Stimulated activated CD8-positive, alpha-beta memory T cell treated with anti-CD3 and anti-CD28 coated beads, Interleukin-4, amount 100 ng/mL, for 24 hours (primary cell): ENCODE data around the gene SOX13.
"Not testable (repeated sequence)": the region's sequence is repeated elsewhere in the genome, so short reads cannot be mapped to it uniquely, and the experiment has no call there.

Source experiments
- DNase-seq: peaks from one replicate; pipeline ENCODE4 v3.0.0-alpha.2; 2020; ENCODE audit warnings: low read depth

SOX13 gene

GRCh38 chr1:204072931-204073836 lies at the start of gene SOX13:
Gene SOX13, plus strand, starts transcription at chr1:204073115. Its CDS starts 39,801 bp downstream, at chr1:204112916.
- DNase-seq = no peak

- DNase-seq = no peak
Observed at GRCh38 chr1:204025917-204026707, 46.8 kb upstream of the SOX13 start.

GRCh38 chr1:204027446-204027845 lies 45.5 kb upstream of the SOX13 start:
- no peak for DNase-seq

DNA sequence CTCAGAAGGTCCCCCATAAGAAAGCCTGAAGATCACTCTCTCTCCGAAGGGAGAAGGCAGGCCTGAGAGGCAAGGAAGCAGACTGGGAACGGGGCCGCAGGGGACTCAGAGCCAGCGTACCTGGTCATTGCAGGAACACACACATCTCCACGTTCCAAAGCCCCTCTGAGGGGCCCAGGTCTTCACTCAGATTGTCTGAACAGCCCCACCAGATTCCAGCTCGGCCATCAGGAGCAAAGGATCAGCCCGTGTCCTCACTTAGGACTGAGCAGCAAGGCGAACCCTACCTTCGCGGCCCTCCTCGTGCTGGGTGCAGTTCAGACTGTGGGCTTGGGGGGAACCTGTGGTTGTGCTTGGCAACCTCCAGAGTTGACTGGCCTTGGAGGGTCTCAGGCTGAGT lies 43.9 kb upstream of the SOX13 start:
- DNase-seq = no peak

DNA sequence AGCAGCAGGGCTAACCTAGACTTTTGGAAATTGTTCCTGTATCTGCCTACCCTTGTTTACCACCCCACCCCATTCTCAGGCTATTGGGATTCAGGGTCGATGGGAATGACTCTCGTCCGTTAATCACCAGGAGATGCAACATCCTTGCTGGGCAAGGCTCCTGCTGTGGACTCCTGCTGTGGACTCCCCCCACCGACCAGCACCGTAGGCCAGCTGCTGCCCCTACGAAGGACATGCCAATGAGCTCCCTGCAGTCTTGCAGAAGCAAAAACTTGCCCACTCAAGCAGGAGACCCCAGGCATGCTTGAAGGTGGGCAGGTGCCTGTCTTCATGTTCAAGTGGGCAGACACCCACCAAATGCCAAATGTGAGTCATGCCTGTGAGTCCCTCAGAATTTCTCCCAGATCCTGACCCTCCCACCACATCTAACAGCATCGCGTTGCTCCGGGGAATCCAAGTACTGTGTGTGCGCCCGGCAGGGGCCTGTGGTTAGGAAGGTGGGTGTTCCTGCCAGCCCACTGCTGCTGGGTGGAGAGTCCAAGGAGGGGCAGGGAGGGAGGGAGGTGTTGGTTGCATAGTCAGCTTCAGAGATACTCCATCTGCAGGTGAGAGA lies 41.7 kb upstream of the SOX13 start:
- no peak for DNase-seq

- DNase-seq = no peak
Observed at GRCh38 chr1:204032642-204033235, 40.2 kb upstream of the SOX13 start.

DNA sequence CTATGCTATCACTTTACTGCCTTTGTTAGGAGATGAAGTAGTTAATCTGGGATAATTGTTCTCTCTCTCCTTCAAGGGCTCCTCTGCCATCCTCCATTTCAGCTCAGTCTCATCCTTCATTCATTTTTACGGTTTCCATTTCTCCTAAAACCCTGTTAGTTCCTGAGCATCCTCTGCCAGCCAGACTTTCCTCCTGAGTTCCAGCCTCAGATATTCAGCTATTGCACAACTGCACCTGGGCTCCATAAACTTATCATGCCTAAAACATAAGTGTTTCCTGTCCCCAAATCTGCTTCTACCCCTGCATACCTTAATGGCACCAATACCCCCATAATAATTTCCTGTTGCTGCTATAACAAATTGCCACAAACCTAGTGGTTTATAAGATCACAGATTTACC lies 39.6 kb upstream of the SOX13 start:
- no peak for DNase-seq

DNA sequence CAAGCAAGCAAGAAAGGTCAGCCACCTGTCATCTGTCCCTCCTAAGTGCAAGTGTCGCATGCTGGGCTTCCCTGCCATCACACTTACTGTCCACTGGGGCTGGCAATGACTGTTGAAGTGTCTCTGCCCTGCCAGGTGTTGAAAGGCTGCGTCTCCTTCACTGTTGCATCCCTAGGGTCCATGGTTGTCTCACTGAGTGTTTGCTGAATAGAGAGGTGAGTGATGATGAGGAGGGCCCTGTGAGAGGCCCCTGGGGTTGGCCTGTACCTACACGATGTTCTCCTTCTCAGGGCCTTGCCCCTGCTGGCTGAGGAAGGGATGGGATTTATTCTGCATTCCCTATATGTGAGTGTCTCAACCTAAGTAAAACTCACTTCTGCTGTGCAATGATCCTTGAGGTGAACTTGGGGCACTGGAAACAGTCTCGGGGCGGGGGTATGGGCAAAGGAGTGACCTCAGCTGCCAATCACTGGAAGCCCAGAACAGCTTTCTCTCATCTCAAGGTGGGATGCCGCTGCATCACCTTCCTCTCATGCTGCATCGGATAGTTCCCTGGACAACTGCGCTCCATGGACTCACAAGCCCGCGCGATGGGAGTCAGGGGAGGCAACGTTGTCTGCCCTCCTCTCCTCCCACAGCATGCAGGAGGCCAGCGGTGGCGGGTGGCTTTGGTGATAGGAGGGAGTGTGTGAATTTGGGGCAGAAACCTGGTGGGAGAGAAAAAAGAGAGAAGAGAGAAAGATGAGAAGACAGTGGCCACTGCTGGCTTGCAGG lies 35.8 kb upstream of the SOX13 start:
- no peak for DNase-seq

DNA sequence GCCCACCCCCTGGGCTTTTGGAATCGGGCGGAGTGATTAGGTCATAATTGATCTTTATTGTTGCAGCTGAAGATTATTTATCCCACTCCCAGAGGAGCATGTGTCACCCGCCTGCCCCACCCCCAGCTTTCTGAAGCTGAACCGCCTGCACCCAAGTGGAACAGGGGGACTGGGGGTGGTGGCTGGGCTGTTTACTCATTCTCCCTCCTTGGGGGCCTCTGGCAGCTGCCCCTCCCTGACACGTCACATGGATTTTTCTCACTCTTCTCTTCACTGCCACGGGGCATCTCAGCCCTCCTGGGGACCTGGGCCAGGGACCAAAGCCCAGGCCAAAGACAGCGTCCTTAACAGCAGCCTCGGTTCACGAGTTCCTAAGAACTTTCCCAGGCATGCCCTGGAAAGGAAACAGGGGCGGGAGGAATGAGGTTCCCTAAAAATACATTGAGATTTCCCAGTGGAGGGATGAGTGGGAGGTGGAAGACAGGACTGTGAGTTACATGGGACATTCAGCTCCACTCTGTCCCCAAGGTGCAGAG lies 31.6 kb upstream of the SOX13 start:
- DNase-seq = no peak

DNA sequence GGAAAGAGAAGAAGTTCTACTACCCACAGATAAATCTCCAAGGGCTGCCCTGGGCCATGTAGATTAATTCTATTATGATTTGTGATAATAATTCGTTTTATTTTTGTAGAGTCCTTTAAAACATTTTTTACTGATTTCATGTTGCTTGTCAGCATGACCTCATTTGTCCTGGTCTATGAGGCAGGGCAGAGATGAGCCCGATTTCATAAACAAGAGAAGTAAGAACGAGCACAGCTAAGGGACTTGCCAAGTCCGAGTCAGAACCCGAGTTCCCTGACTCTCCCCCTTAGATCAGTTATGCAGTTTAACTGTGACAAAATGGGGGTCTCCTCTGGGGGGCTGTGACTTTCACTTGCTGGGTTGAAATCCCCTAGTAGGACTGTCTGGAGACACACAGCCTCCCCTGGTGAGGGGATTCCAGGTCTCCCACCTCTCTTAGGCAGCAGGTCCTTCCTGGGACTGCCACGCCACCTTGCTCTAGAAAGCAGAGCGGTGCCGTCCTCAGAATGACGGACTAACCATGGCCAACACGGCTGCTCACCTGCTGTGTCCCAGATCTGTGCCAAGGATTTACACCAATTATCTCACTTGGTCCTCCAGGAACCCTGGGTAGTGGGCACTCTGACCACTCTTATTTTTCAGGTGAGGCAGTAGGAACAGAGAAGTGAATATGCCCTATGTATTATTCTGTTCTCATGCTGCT lies 31.0 kb upstream of the SOX13 start:
- DNase-seq = no peak

- DNase-seq = no peak
Observed at GRCh38 chr1:204042516-204042915, 30.4 kb upstream of the SOX13 start.

DNA sequence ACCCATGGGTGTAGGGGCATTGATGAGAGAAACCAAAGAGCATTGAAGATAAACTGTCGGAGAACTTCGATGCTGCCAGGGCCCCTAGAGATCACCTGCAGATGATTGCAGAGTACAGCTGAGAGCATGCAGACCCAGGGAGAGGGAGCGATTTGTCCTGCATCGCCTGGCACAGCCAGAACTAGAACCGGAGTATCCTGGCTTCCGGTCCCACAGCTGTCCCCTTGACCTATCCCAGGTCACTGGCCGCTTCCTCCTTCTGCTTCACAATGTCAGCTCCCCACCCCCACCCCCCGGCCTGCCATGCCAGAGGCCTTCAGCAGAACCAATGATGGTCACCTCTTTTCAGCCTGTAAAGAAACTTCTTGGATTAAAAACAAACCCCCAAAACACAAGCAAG lies 29.2 kb upstream of the SOX13 start:
- DNase-seq = no peak

- no peak for DNase-seq
Observed at GRCh38 chr1:204044448-204044847, 28.5 kb upstream of the SOX13 start.

GRCh38 chr1:204045430-204045829 lies 27.5 kb upstream of the SOX13 start:
- no peak for DNase-seq

GRCh38 chr1:204046346-204046745 lies 26.6 kb upstream of the SOX13 start:
- no peak for DNase-seq

DNA sequence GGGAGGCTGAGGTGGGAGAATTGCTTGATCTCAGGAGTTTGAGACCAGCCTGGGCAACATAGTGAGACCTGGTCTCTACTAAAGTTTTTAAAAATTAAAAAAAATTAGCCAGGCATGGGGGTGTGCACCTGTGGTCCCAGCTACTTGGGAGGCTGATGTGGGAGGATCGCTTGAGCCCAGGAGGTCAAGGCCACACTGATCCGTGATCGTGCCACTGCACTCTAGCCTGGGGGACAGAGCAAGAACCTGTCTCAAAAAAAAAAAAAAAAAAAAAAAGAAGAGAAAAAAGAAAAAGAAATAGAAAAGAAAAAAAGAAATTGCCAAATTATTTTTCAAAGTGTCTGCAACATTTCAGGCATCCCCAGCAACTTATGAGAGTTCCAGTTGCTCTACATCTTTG lies 24.1 kb upstream of the SOX13 start:
- not testable (repeated sequence) for DNase-seq

GRCh38 chr1:204051258-204051657 lies 21.7 kb upstream of the SOX13 start:
- DNase-seq = no peak

DNA sequence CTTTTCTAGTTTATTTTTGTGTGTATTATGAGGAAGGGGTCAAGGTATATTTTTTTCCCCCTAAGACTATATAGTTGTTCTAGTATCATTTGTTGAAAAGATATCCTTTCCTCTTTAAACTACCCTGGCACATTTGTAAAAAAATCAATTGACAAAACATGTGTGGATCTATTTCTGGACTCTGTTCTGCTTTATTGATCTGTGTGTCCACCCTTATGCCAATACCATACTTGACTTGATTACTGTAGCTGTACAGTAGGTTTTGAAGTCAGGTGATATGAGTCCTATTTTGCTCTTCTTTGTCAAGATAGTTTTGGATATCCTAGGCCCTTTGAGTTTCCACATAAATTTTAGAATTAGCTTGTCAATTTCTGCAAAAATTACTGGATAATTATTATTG lies 21.2 kb upstream of the SOX13 start:
- DNase-seq = no peak

DNA sequence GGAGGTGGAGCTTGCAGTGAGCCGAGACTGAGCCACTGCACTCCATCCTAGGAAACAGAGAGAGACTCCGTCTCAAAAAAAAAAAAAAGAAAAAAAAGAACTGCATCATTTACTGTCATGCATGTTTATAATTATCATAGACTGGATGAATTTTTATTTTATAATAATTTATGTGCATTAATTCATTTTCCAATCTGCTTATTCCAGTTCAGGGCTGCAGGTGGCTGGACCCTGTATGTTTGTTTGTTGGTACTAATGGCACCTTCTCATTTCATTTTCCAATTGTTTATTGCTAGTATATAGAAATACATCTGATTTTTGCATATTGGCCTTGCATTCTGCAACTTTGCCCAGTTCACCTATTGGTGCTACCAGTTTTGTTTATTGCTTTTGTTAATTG lies 19.0 kb upstream of the SOX13 start:
- no peak for DNase-seq

DNA sequence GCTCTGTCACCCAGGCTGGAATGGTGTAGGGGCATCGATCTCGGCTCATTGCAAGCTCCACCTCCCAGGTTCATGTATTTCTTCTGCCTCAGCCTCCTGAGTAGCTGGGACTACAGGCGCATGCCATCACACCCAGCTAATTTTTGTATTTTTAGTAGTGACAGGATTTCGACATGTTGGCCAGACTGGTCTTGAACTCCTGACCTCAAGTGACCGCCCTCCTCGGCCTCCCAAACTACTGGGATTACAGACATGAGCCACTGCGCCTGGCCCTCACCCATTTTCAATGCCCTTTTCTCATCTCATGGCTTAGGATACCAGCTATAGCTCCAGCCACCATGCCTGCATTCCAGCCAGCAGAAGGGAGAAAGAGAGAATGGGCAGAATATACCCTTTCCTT lies 12.9 kb upstream of the SOX13 start:
- DNase-seq = no peak

DNA sequence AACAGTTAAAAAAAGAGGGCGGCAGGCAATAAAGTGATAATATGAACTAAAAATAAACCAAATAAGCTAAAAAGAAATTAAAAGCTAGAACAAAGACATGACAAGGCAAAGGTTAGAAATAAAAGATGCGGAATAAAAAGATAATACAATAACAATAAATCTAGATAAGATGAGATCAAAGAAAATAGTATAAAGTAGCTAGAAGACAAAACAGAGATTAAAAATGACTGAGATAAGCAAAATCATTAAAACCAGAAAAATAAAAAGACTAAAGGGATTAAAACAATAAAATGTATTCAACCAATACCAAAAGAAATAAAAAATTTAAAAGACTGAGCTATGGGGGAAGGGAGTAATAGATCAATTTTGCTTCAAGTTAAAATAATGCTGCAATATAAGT lies 10.8 kb upstream of the SOX13 start:
- no peak for DNase-seq
